Mucosa of descending colon (tissue), 3 donors: ENCODE data around the gene MUC2. TPM values are rescaled to one million over a fixed set of nuclear protein-coding genes. Genes with fewer than 3 reads are reported as not detected.

ENCODE experiments used
- ATAC-seq: fragments of 200-7000 bp; cut with Tn5 transposase; one replicate; pipeline ENCODE4 v1.9.1; 2020; ENCODE audit warnings: mild to moderate bottlenecking, moderate library complexity
- DNase-seq, 3 donors: peaks; one replicate each; pipeline ENCODE4 v3.0.0-alpha.2; 2020
- H3K36me3 ChIP-seq: fragments of 200-600 bp; one replicate; pipeline ENCODE4 v1.8.0; 2021; ENCODE audit warnings: low read depth, mild to moderate bottlenecking
- H3K4me1 ChIP-seq: fragments of 200-600 bp; one replicate; pipeline ENCODE4 v1.8.0; 2021; ENCODE audit warnings: low read depth, mild to moderate bottlenecking
- H3K4me3 ChIP-seq: fragments of 200-600 bp; one replicate; pipeline ENCODE4 v1.8.0; 2021; ENCODE audit warnings: mild to moderate bottlenecking
- H3K9me3 ChIP-seq: fragments of 200-600 bp; one replicate; pipeline ENCODE4 v1.8.0; 2021; ENCODE audit warnings: mild to moderate bottlenecking
- intact Hi-C, 2 donors: fragments of 100-400 bp; cut with DNase I in 1 of 2; cut with micrococcal nuclease in 1 of 2; formaldehyde crosslinking; loops; one replicate each; pipeline versions ENCODE4 v1.11.0 to v1.11.1; 2022; cut with DNase I, micrococcal nuclease
- total RNA-seq, 3 donors: library from RNA; stranded (reverse); fragmentation: NEBNext Ultra II Directional in 2 of 3; extraction: Animal tissue kit (Norgen Biotek cat#: 25700) in 2 of 3; gene quantifications; one replicate each; pipeline versions ENCODE4 v1.2.1 to v1.2.4, GENCODE V29; 2021 to 2023
- TF ChIP-seq, protein P1 (sequence below): fragments of 200-600 bp; IDR thresholded peaks from one replicate; pipeline ENCODE4 v1.8.0; 2022; ENCODE audit warnings: antibody characterized with exemption, mild to moderate bottlenecking
- donor health status: DM: no; HTN: no; CAD: no; lungs with moderate emphysema.
- donor health status: DM: no; HTN: no; CAD: no.
- donor health status: DM: no; HTN: yes; CAD: no.

MUC2 gene
- total RNA-seq, 3 donors from 2014 or later, result 379 to 1,246 (median 1,109) TPM

DNA sequence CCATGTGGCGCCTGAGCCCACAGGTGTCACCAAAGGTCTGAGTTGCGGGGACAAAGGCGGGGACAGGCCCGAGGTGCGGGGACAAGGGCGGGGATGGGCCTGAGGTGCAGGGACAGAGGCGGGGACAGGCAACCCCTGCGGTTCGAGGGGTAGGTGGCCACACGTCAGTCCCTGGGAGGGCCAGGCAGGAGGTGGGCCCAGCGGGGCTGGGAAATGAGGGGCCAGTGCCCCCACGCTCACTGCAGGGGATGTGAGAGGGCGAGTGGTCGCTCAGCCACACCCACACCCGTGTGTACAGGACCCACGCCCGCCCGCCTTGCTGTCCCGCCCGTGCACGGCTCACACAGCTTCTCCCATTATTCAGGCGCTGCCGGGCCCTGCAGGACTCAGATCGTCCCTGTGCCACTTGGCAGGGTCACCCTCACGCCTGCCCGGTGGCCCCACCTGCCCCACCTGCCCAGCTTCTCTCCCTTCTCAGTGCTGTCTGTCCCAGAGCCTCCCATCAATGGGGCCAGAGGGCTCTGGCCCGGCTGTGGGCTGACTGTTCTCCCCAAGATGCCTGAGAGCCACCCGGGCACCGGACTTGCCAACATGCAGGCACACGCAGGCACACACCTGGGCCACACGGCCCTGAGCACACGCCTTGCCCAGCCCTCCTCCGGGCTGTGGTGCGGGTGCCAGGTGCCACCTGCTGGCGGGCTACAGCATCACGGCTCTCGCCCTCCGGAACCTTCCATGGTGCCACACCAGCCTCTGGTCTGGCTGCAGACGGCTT lies 23.9 kb upstream of the MUC2 start:
- Histone ChIP-seq H3K36me3 (no peaks in the 10 kb centered on the region), H3K4me3 (no peak overlapping the region), H3K9me3 (no peaks in the 10 kb centered on the region), H3K4me1 (peaks cover 35% of the 10 kb centered on the region)
- TF ChIP-seq, protein P1, sequence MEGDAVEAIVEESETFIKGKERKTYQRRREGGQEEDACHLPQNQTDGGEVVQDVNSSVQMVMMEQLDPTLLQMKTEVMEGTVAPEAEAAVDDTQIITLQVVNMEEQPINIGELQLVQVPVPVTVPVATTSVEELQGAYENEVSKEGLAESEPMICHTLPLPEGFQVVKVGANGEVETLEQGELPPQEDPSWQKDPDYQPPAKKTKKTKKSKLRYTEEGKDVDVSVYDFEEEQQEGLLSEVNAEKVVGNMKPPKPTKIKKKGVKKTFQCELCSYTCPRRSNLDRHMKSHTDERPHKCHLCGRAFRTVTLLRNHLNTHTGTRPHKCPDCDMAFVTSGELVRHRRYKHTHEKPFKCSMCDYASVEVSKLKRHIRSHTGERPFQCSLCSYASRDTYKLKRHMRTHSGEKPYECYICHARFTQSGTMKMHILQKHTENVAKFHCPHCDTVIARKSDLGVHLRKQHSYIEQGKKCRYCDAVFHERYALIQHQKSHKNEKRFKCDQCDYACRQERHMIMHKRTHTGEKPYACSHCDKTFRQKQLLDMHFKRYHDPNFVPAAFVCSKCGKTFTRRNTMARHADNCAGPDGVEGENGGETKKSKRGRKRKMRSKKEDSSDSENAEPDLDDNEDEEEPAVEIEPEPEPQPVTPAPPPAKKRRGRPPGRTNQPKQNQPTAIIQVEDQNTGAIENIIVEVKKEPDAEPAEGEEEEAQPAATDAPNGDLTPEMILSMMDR, result peak; percentile 95
- ATAC-seq, result peak; percentile 78
- peak; percentile 85 to 93 (median 89) for DNase-seq
- intact Hi-C loops, result loop anchor here in 1 of 2 donors (5.0 kb wide), 1 partner anchor 203 kb away; no protein-coding TSS in a partner anchor

DNA sequence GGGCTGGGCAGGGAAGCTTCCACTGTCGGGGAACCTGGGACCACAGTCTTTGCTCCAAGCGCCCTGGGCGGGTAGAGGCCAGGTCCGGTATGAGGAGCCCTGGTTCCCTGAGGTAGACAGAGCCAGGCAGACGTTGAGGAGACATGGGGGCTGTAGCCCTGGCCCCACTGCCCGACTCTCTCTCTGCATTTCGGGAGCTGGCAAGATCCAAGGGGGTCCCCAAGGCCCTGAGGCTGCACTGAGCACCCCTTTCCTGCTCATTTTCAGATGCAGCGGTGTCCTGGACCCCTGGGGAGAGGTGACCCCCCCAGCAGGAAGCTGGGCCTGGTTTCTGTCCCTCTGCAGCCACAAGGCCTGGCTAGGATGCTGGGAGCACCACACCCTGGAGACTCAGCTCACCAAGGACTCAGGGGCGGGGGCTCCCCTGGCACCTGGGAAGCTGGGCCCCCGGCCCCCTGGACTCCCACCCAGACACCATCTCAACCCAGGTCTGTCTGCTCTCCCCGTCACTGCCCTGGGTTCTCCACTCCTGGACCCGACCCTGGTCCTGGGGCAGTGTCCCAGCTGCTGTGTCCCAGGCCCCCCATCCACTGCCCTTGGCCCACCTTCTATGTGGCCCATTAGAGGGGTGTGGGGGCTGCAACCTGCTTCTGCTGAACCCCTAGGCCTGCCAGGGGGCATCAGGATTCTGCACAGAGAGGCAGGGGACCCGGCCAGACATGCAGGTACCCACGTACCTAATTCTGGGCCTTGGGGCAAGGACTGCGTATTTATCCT lies 23.1 kb upstream of the MUC2 start:
- Histone ChIP-seq H3K36me3 (no peaks in the 10 kb centered on the region), H3K4me1 (peaks cover 36% of the 10 kb centered on the region), H3K4me3 (no peak overlapping the region), H3K9me3 (no peaks in the 10 kb centered on the region)
- DNase-seq (peak in 1 of 3 donors; percentile 52), ATAC-seq (no peak)
- TF ChIP-seq, protein P1, result no peak
- intact Hi-C loops, result loop anchor here in 1 of 2 donors (5.0 kb wide), 1 partner anchor 204 kb away; no protein-coding TSS in a partner anchor

DNA sequence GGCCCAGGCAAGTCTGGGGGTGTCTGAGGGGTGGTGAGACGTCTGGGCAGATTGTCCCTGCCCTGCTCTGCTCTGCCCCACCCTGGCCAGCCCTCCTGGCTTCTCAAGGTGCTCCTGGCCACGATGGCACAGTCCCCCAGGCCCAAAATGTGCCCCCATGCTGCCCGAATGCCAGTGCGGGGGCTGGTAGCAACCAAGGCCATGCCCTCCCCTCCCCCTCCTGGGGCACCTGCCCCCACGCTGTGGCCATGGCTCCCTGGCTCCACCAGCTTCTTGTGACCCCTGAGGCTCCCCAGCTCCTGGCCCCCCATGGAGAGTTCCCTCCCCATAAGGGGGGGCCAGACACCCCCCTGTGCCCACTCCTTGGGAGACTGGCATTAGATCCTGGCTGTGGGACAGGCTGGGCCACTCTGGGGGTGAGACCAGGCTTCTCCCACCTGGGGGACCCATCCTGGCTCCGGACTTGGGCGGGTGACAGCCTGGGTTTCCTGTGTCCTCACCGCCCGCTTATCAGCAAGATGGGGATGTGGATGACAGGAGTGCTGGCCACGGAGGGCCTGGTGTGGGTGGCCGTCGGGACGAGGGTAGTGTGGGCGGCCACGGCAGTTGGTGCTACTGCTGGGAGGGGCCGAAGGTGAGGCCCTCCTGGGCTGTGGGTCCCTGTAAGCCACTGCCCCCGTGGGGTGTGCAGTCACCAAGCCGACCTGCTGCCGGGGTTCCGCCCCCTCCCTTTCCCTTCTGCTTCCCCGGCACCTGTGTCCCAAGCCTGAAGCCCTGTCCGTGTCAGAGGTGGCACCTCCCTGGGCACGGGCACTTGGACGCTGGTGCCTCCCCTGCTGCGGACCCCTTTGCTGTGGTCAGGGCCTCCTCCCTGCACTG lies 22.3 kb upstream of the MUC2 start:
- TF ChIP-seq, protein P1, result no peak
- Histone ChIP-seq H3K4me3 (no peak overlapping the region), H3K4me1 (peaks cover 36% of the 10 kb centered on the region), H3K36me3 (no peaks in the 10 kb centered on the region), H3K9me3 (no peaks in the 10 kb centered on the region)
- intact Hi-C loops, result loop anchor here in 1 of 2 donors (5.0 kb wide), 1 partner anchor 205 kb away; no protein-coding TSS in a partner anchor
- DNase-seq (peak in 2 of 3 donors; percentile 46 to 53), ATAC-seq (no peak)

DNA sequence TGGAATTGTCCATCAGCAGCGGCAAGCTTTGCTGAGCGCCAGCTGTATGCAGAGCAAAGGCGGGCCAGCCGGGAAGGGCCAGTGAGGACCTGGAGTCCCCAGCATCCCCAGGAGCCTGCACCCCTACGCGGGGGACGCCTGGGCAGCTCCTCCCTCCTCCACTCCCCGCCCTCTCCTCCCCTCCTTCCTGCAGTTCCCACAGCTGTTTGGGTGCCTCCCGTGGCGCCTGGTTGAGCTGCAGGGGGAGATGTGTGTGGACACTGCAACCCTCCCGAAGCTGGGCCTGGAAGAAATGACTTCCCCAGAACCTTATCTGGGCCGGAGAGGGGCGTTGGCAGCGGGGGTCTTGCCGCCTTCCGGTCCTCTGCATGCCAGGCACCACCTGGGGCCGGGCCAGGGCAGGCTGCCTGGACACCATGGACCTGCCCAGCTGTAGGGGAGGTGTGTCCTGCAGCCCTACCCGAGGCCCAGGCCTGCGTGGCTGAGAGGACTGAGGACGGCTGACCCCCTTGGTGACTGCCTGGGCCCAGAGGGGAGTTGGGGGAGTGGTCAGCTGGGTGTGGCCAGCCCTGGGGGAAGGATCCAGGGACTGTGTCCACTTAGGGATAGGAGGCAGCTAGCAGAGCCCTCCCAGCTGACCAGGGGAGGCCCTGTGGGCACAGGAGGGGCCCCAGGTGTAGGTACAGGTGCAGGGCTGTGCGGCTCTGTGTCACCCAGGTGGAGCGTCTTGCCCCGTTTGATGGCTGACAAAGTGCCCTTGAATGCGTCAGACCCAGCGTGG lies 21.4 kb upstream of the MUC2 start:
- peak; percentile 59 to 78 (median 67) for DNase-seq
- Histone ChIP-seq H3K36me3 (no peaks in the 10 kb centered on the region), H3K4me3 (no peak overlapping the region), H3K9me3 (no peaks in the 10 kb centered on the region), H3K4me1 (peaks cover 37% of the 10 kb centered on the region)
- intact Hi-C loops, result loop anchor here in 1 of 2 donors (5.0 kb wide), 1 partner anchor 206 kb away; no protein-coding TSS in a partner anchor
- peak; percentile 32 for ATAC-seq
- TF ChIP-seq, protein P1, result no peak
